A673 (cell line): ENCODE measurements around the gene PRMT7. TPM values are rescaled to one million over a fixed set of nuclear protein-coding genes. Genes with fewer than 3 reads are reported as not detected.

Experiments
- BruUV-seq: library from RNA; stranded (reverse); fragments of 400-500 nt; replicated peaks from 2 replicates; lab custom pipeline; 2021; lab: Mats Ljungman, UMichigan
- CTCF ChIA-PET: fragments of 300-600 bp; sonication (Branson Sonifier 250); formaldehyde crosslinking; loops from one replicate; lab custom pipeline; 2022; ENCODE audit warnings: antibody characterized with exemption; lab: Charles Lee
- POLR2A ChIA-PET: fragments of 300-600 bp; sonication (Branson Sonifier 250); formaldehyde crosslinking; loops from one replicate; lab custom pipeline; 2022; ENCODE audit warnings: antibody characterized with exemption; ENCODE audit not compliant: low non-redundant PET; lab: Charles Lee
- DNase-seq: peaks from one replicate; pipeline ENCODE4 v3.0.0-alpha.2; 2015; ENCODE audit warnings: low spot score
- H3K27ac ChIP-seq: fragments of 200-600 bp; sonication (generic); 2 replicates; pipeline ENCODE4 v1.5.1; 2016; ENCODE audit warnings: mixed run types, low read depth, mild to moderate bottlenecking, mixed read lengths, antibody characterized with exemption, low read length; ENCODE audit not compliant: poor library complexity, severe bottlenecking
- H3K27me3 ChIP-seq: fragments of 200-600 bp; sonication (generic); replicated peaks from 2 replicates; pipeline ENCODE4 v1.6.1; 2017; ENCODE audit warnings: mixed run types, low read depth, mild to moderate bottlenecking, mixed read lengths, antibody characterized with exemption, low read length; ENCODE audit not compliant: insufficient read depth, poor library complexity
- H3K36me3 ChIP-seq: fragments of 200-600 bp; sonication (generic); 2 replicates; pipeline ENCODE4 v1.6.1; 2016; ENCODE audit warnings: mixed run types, mild to moderate bottlenecking, mixed read lengths, antibody characterized with exemption, low read length; ENCODE audit not compliant: insufficient read depth, poor library complexity, severe bottlenecking
- H3K4me1 ChIP-seq: fragments of 200-600 bp; sonication (generic); 2 replicates; pipeline ENCODE4 v1.6.1; 2017; ENCODE audit warnings: mixed run types, mild to moderate bottlenecking, mixed read lengths, antibody characterized with exemption, low read length; ENCODE audit not compliant: insufficient read depth, poor library complexity, severe bottlenecking
- H3K4me3 ChIP-seq: fragments of 200-600 bp; sonication (generic); 2 replicates; pipeline ENCODE4 v1.5.1; 2016; ENCODE audit warnings: low read depth, mixed run types, mild to moderate bottlenecking, mixed read lengths, low read length; ENCODE audit not compliant: poor library complexity, severe bottlenecking
- H3K9me3 ChIP-seq: fragments of 200-600 bp; sonication (generic); 2 replicates; pipeline ENCODE4 v1.6.1; 2016; ENCODE audit warnings: mixed run types, low read depth, mild to moderate bottlenecking, mixed read lengths, antibody characterized with exemption, low read length; ENCODE audit not compliant: poor library complexity, severe bottlenecking
- CTCF ChIP-seq: fragments of 300-800, 200-600 bp; sonication (generic); conservative IDR thresholded peaks from 2 replicates; pipeline ENCODE4 v1.5.1; 2017; ENCODE audit warnings: low read depth, mild to moderate bottlenecking, antibody characterized with exemption, low read length, moderate library complexity, mixed read lengths
- EZH2 ChIP-seq: fragments of 200-600 bp; sonication (generic); IDR thresholded peaks from 2 replicates; pipeline ENCODE4 v1.6.1; 2017; ENCODE audit warnings: borderline replicate concordance, low read depth, mild to moderate bottlenecking, mixed read lengths, antibody characterized with exemption, low read length; ENCODE audit not compliant: poor library complexity, severe bottlenecking
- intact Hi-C: fragments of 100-400 bp; cut with micrococcal nuclease; formaldehyde crosslinking; loops from one replicate; pipeline ENCODE4 v1.10.0; 2022; ENCODE audit not compliant: unreplicated experiment
- total RNA-seq: library from RNA; stranded (reverse); gene quantifications from 2 replicates; pipeline ENCODE4 v1.2.3, GENCODE V29; 2021

PRMT7 gene
- total RNA-seq, 1 experiment from 2014 or later = 66.2 TPM

GRCh38 chr16:68264128-68265077, 46.4 kb upstream of the PRMT7 start, which contains the start of gene SLC7A6:
Gene SLC7A6 (plus strand): TSS chr16:68264526. CDS start chr16:68274727, 10,201 bp downstream.
- Histone ChIP-seq H3K9me3 (no peaks in the 10 kb centered on the region), H3K4me1 (peaks cover 11% of the 10 kb centered on the region), H3K27ac (peak within 1 kb of the TSS; percentile 93), H3K4me3 (peak within 1 kb of the TSS; percentile 89), H3K27me3 (no peaks in the 10 kb centered on the region), H3K36me3 (no peaks in the 10 kb centered on the region)
- DNase-seq = peak; percentile 82
- no peak for TF ChIP-seq EZH2
- peak; percentile 79 for TF ChIP-seq CTCF
- intact Hi-C loops = loop anchor here (2.0 to 10.0 kb wide), 3 partner anchors 48 to 250 kb away; partner anchors contain the start of genes PRMT7 and SLC7A6OS
- ChIA-PET POLR2A (interaction anchor here (0.6 kb wide), 1 partner anchor 639 kb away, joined by 4 read pairs; no protein-coding TSS in a partner anchor), CTCF (interaction anchor here (0.6 to 2.1 kb wide), 10 partner anchors 15 to 243 kb away, joined by 3 to 7 read pairs (median 4); partner anchors contain the start of genes NFATC3, PRMT7 and SLC7A6OS)
- TSS peak; percentile 30 for BruUV-seq

GRCh38 chr16:68265078-68265920, 45.5 kb upstream of the PRMT7 start:
- H3K27ac ChIP-seq = peak overlapping the region; percentile 93
- BruUV-seq = no TSS peak
- H3K4me3 ChIP-seq = peak overlapping the region; percentile 89
- no peaks in the 10 kb centered on the region for H3K36me3 ChIP-seq
- intact Hi-C loops = loop anchor here (2.0 to 10.0 kb wide), 2 partner anchors 64 to 250 kb away; no protein-coding TSS in a partner anchor
- DNase-seq = peak; percentile 67
- no peaks in the 10 kb centered on the region for H3K27me3 ChIP-seq
- TF ChIP-seq EZH2 (no peak), CTCF (no peak)
- ChIA-PET CTCF (interaction anchor here (2.1 kb wide), 1 partner anchor 46 kb away, joined by 7 read pairs; the partner anchor contains the start of genes PRMT7 and SLC7A6OS), POLR2A (no interaction called here)
- H3K9me3 ChIP-seq = no peaks in the 10 kb centered on the region
- H3K4me1 ChIP-seq = peaks cover 11% of the 10 kb centered on the region
